ENCODE data around the gene MNAT1.
"Not testable (repeated sequence)": the region's sequence is repeated elsewhere in the genome, so short reads cannot be mapped to it uniquely, and the experiment has no call there.

Gene MNAT1

GRCh38 chr14:60805841-60806430 lies 71.4 kb downstream of the MNAT1 start:
- DNase-seq (ENCODE audit: low spot score): no peak

GRCh38 chr14:60807247-60807646 lies 72.7 kb downstream of the MNAT1 start:
- DNase-seq (ENCODE audit: low spot score): no peak

- no peak for DNase-seq (ENCODE audit: low spot score)
Observed at GRCh38 chr14:60807971-60808370, 73.4 kb downstream of the MNAT1 start.

DNA sequence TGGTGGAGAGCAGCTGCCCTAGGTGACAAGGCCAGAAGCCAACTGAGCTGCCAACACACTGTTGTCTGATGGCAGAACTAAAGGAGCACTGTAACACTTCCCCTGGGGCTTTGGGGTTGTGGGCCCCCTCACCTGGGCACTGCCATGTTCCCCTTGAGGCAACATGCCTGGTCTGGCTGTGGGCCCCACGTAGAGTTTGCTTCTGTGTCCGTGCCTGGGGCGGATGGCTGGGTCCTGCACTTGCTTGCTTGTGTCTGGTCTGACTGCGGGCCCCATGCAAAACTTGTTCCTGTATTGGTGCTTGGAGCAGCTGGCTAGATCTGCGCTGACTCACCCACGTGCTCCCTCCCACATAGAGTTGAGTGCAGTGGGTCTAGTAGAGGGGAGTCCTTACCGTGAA lies 78.4 kb downstream of the MNAT1 start:
- no peak for DNase-seq (ENCODE audit: low spot score)

DNA sequence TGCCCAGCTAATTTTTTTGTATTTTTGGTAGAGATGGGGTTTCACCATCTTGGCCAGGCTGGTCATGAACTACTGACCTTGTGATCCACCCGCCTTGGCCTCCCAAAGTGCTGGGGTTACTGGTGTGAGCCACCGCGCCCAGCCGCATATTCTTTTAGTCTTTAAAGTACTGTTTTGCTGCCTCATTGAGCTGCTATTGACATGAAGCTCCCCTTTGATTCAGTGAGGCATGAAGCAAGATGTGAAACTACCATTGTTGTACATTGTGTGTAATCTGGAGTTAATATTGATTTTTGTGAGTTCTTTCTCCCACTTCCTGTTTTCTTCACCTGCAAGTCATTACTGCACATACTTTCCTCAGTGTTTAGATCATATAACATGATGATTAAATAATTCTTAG lies 80.8 kb downstream of the MNAT1 start:
- peak; percentile 10 for DNase-seq (ENCODE audit: low spot score)

DNA sequence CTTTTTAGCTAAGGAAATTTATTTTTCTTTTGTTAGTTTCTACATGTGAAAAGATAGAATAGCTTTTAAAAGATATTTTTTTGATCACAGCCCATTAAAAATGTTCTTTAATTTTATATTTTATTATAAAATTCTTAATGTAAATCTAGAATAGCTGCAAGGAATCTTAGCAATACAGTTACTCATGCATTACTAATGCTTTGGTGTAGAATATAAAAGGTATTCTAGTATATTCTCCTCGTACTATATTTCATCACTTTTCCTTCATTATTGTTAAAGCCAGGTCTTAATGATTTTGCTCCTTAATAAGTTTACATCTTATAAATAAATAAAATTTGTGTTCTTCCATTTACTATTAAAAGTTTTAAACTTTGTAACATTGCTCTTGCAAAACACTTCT lies 82.6 kb downstream of the MNAT1 start:
- DNase-seq (ENCODE audit: low spot score): no peak

DNA sequence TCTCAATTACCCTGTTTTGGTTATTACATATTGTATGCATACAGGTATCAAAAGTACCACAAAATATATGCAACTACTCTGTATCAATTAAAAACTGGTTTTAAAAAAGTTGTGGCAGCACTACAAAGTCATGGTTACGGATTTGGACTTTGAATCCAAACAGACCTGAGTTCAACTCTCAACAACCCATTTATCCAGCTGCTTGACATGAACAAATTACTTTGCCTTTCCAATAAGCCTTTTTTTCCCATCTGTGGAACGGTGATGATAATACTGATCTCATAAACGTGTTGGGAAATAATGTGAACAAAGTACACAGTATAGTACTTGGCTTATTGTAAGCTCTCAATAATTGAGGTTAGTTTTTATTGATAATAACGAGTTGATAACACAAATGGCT lies 85.0 kb downstream of the MNAT1 start:
- DNase-seq (ENCODE audit: low spot score): peak; percentile 31

DNA sequence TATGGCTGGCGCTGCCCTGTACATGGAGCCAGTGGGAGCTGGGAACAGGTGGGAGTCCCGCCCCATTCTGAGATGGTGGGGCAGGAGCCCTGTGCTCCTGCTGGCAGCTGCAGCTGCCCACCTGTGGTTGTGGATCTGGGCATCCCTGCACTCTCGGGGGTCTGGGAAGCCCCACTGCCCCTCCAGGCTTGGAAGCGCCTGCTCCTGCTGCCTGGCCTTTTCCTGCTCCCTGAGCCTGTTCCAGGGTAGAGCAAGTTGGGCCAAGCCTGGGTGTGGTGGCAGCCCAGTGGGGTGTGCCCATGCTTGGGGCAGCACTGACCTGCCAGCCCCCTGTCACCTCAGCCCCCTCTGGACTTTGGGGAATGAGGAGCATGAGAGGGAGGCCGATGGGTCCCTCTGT lies 104.0 kb downstream of the MNAT1 start:
- DNase-seq (ENCODE audit: low spot score): no peak

DNA sequence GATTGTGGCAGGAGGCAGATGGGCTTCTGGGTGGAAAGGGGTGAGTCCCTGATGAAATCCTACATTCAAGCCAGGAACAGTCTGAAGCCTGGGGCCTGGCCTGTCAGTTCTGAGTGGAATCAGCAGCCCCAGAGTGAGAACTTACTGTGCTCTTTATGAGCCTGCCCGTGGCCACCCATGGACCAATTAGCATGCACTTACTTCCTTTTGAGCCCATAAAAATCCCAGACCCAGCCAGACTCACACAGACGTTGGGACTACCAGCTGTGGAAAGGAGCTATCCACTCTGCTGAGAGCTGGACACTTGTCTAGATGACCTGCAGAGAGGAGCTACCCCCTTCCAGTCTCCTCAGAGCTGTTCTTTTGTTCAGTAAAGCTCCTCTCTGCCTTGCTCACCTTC lies 104.5 kb downstream of the MNAT1 start:
- DNase-seq (ENCODE audit: low spot score): no peak

DNA sequence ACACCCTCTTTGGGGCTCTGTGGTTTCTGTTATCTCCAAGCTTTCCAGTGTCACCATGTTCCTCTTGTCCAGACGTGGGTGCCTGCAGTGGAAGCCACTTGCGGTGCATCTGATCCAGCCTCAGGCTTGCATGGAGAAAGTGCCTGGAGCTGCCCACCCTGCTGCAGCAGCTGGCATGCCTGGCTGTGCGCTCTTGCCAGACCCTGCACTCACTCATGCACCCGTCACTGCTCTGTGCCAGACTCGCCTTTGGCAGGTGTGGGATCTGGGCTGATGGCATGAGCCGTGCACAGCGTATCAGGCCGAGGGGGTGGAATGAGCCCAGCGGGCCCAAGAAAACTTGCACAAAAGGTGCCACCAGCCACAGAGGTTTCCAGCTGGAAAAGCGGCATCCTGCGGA lies 105.1 kb downstream of the MNAT1 start:
- DNase-seq (ENCODE audit: low spot score): no peak

DNA sequence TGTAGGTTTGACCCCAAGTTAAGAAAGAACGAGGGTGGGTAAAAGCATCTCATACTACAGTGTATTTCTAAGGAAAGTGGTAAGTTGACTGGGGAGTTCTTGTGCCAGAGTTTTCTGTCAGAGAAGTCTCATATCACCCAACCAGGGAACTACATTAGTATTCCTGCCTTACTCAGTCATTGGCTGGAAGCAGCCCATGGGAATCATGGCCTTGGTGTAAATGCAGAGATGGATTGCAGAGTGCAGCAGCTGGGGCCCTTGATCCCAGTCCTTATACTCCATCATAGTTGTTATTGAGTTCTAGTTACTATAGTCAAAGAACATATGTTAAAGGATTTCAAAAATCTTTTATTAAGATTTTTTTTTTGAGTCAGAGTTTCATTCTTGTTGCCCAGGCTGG lies 105.8 kb downstream of the MNAT1 start:
- no peak for DNase-seq (ENCODE audit: low spot score)

DNA sequence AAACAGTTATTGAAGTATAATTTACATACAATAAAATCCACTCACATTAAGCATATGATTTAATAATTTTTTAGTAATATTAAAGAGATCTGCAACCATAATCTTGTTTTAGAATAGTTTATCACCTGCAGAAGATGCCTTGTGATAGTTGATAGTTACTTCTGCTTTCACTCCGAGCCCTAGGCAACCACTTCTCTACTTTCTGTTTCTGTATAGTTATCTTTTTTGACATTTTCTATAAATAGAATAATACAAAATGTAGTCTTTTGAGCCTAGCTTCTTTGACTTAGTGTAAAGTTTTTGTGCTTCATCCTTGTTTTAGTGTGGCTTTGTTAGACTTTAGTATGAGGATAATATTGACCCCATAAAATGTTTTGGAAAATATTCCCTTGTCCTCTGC lies 111.0 kb downstream of the MNAT1 start:
- DNase-seq (ENCODE audit: low spot score): no peak

GRCh38 chr14:60848066-60848465 lies 113.5 kb downstream of the MNAT1 start:
- DNase-seq (ENCODE audit: low spot score): no peak

GRCh38 chr14:60851692-60852091 lies 117.1 kb downstream of the MNAT1 start:
- not testable (repeated sequence) for DNase-seq (ENCODE audit: low spot score)

DNA sequence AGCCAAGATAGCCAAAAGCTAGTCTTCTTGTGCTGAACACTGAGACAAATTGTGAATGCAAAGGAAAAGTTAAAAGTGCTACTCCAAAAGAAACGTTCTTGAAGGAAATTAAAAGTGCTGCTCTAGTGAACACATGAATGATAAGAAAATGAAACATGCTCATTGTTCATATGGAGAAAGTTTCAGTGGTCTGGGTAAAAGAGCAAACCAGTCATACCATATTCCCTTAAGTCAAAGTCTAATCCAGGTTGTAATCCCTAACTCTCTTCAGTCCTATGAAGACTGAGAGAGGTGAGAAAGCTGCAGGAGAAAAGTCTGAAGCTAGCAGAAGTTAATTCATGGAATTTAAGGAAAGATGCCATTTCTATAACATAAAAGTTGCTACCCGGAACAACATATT lies 121.5 kb downstream of the MNAT1 start:
- no peak for DNase-seq (ENCODE audit: low spot score)

GRCh38 chr14:60859525-60859924 lies 125.0 kb downstream of the MNAT1 start:
- no peak for DNase-seq (ENCODE audit: low spot score)

DNA sequence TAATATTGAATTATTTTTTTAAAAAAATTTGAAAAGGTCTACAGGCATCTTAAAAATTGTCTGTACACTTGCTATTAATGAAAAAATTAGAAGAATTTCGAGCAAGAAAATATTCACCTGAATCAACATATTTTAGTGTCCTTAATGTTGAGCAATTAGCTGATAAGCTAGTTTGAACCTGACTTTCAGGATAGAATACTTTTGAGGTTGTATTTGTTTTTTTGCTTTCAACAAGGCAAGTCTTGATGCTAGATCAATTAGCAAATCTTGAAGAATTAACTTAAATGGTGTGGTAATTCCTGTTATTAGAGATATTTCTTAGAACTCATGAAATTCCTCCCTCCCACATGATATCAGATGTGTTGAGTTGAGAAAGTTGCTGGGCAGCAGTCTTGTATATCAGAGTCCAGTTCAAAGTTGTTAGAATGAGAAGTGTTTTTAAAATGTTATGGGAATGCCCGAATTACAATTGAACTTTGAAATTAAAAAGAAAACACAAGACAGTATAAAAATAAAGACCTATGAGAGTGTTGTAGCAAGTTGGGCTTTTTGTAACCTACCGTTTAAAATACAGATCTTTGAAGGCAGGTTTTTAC lies 127.1 kb downstream of the MNAT1 start:
- no peak for DNase-seq (ENCODE audit: low spot score)

GRCh38 chr14:60862283-60862682 lies 127.7 kb downstream of the MNAT1 start:
- no peak for DNase-seq (ENCODE audit: low spot score)

DNA sequence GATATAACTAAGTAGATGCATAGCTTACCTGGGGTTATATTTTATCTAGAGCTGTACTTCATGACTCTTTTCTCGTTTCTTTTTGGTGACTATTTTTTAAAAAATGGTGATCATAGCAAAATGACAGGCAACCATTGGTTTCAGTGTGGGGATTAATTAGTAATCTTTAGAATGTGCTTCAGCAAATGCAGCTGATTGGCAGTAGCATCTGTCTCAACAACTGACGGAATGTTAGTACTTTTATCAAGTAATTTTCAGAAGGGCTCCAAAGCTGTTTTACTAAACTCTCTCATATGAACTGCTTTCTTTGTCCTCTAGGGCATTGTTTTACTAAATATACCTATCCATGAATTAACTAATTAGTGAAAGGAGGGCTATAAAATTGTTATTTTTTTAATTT lies 128.7 kb downstream of the MNAT1 start:
- no peak for DNase-seq (ENCODE audit: low spot score)

GRCh38 chr14:60865378-60866127 lies 131.0 kb downstream of the MNAT1 start:
- DNase-seq (ENCODE audit: low spot score): no peak

- DNase-seq (ENCODE audit: low spot score): no peak
Observed at GRCh38 chr14:60867503-60868172, 133.1 kb downstream of the MNAT1 start.

- DNase-seq (ENCODE audit: low spot score): no peak
Observed at GRCh38 chr14:60878121-60878520, 143.6 kb downstream of the MNAT1 start.

DNA sequence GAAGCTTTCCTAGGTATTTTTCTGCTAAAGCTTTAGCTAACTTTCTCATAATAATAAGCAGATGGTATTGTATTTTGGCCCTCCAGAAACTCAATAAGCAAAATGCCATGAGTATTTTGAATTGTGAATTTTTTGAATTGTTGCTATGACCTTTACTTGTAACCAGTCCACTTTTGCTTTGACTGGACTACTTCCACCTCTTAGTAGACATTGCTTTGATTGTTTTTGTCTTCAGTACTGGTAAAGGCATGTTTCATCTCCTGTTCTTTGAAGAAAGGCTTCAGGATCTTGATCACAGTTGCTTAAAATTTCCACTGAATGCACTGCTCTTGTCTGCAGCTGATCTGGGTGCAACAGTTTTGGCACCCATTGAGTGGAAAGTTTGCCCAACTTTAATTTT lies 144.0 kb downstream of the MNAT1 start:
- no peak for DNase-seq (ENCODE audit: low spot score)

Measured in HuH-7 (cell line).